OCI-LY1 (cell line): ENCODE data around the gene TNFRSF21.

Experiments
- H2AFZ ChIP-seq: fragments of 200-600 bp; sonication (generic), shearing (Covaris generic); 2 replicates; pipeline ENCODE4 v1.6.0; 2014; ENCODE audit warnings: antibody characterized with exemption, mild to moderate bottlenecking, low read length
- H3F3A ChIP-seq: fragments of 200-600 bp; sonication (generic), shearing (Covaris generic); 2 replicates; pipeline ENCODE4 v1.6.0; 2014; ENCODE audit warnings: mild to moderate bottlenecking, antibody characterized with exemption, low read length, moderate library complexity; ENCODE audit not compliant: insufficient read depth
- H3K27ac ChIP-seq: fragments of 200-600 bp; sonication (generic); 2 replicates; pipeline ENCODE4 v1.5.1; 2014; ENCODE audit warnings: low read length, mixed run types, mild to moderate bottlenecking, low read depth; ENCODE audit not compliant: poor library complexity, severe bottlenecking
- H3K27me3 ChIP-seq: fragments of 200-600 bp; sonication (generic); 2 replicates; pipeline ENCODE4 v1.6.0; 2014; ENCODE audit warnings: antibody characterized with exemption, mild to moderate bottlenecking, low read length, moderate library complexity; ENCODE audit not compliant: insufficient read depth
- H3K36me3 ChIP-seq: fragments of 200-600 bp; sonication (generic); 2 replicates; pipeline ENCODE4 v1.6.1; 2014; ENCODE audit warnings: mild to moderate bottlenecking, antibody characterized with exemption, low read length, moderate library complexity, mixed read lengths; ENCODE audit not compliant: insufficient read depth
- H3K4me1 ChIP-seq: fragments of 200-600 bp; sonication (generic); 2 replicates; pipeline ENCODE4 v1.5.1; 2014; ENCODE audit warnings: mild to moderate bottlenecking, low read length, moderate library complexity; ENCODE audit not compliant: insufficient read depth, severe bottlenecking
- H3K4me2 ChIP-seq: fragments of 200-600 bp; sonication (generic), shearing (Covaris generic); 2 replicates; pipeline ENCODE4 v1.6.1; 2014; ENCODE audit warnings: low read length
- H3K4me3 ChIP-seq: fragments of 200-600 bp; sonication (generic); 2 replicates; pipeline ENCODE4 v1.5.1; 2014; ENCODE audit warnings: low read length, low read depth, mild to moderate bottlenecking, mixed read lengths; ENCODE audit not compliant: poor library complexity, severe bottlenecking
- H3K79me2 ChIP-seq: fragments of 200-600 bp; shearing (Covaris generic); 2 replicates; pipeline ENCODE4 v1.6.1; 2016; ENCODE audit warnings: mixed run types, low read length, mixed read lengths; ENCODE audit not compliant: insufficient read depth
- H3K9ac ChIP-seq: fragments of 200-600 bp; sonication (generic), shearing (Covaris generic); 2 replicates; pipeline ENCODE4 v1.6.1; 2014; ENCODE audit warnings: mild to moderate bottlenecking, low read length, mixed read lengths
- H3K9me2 ChIP-seq: fragments of 200-600 bp; sonication (generic), shearing (Covaris generic); 2 replicates; pipeline ENCODE4 v1.6.1; 2014; ENCODE audit warnings: low read depth, mild to moderate bottlenecking, low read length, mixed read lengths
- H3K9me3 ChIP-seq: fragments of 200-600 bp; shearing (Covaris generic); 2 replicates; pipeline ENCODE4 v1.6.1; 2014; ENCODE audit warnings: low read length, mixed read lengths
- H4K20me1 ChIP-seq: fragments of 200-600 bp; sonication (generic), shearing (Covaris generic); 2 replicates; pipeline ENCODE4 v1.6.0; 2016; ENCODE audit warnings: mild to moderate bottlenecking, low read length; ENCODE audit not compliant: insufficient read depth
- CTCF ChIP-seq: fragments of 200-600 bp; sonication (generic), shearing (Covaris generic); IDR thresholded peaks from 2 replicates; pipeline ENCODE4 v1.5.1; 2017; ENCODE audit warnings: mild to moderate bottlenecking, antibody characterized with exemption, low read length, moderate library complexity, mixed read lengths
- EZH2 ChIP-seq: fragments of 200-600 bp; sonication (generic), shearing (Covaris generic); IDR thresholded peaks from 2 replicates; pipeline ENCODE4 v1.8.0; 2017; ENCODE audit warnings: borderline replicate concordance, mixed run types, mild to moderate bottlenecking, antibody characterized with exemption, low read length, moderate library complexity, mixed read lengths

The TNFRSF21 gene

GRCh38 chr6:47187113-47187512 is 122.6 kb downstream of the TNFRSF21 start:
- Histone ChIP-seq H3K4me3 (no peak overlapping the region), H3K27me3 (no peaks in the 10 kb centered on the region), H3K9ac (no peak overlapping the region), H3F3A (no peaks in the 10 kb centered on the region), H3K4me2 (no peak overlapping the region), H3K36me3 (no peaks in the 10 kb centered on the region), H3K79me2 (no peaks in the 10 kb centered on the region), H3K9me2 (no peaks in the 10 kb centered on the region), H4K20me1 (no peaks in the 10 kb centered on the region), H3K4me1 (no peaks in the 10 kb centered on the region), H3K9me3 (no peaks in the 10 kb centered on the region), H3K27ac (no peak overlapping the region), H2AFZ (no peak overlapping the region)
- TF ChIP-seq EZH2 (no peak), CTCF (no peak)

- no peak overlapping the region for H3K4me2 ChIP-seq
- no peaks in the 10 kb centered on the region for H3K9me3 ChIP-seq
- no peaks in the 10 kb centered on the region for H3K9me2 ChIP-seq
- H4K20me1 ChIP-seq, result no peaks in the 10 kb centered on the region
- no peaks in the 10 kb centered on the region for H3K36me3 ChIP-seq
- no peak overlapping the region for H3K4me3 ChIP-seq
- TF ChIP-seq EZH2 (no peak), CTCF (no peak)
- H3F3A ChIP-seq, result no peaks in the 10 kb centered on the region
- no peaks in the 10 kb centered on the region for H3K79me2 ChIP-seq
- H3K9ac ChIP-seq, result no peak overlapping the region
- H3K27me3 ChIP-seq, result no peaks in the 10 kb centered on the region
- no peaks in the 10 kb centered on the region for H3K4me1 ChIP-seq
- no peak overlapping the region for H3K27ac ChIP-seq
- H2AFZ ChIP-seq, result no peak overlapping the region
These were observed 127.3 kb downstream of the TNFRSF21 start for GRCh38 chr6:47182291-47182957.

- Histone ChIP-seq H3K9me2 (no peaks in the 10 kb centered on the region), H3K27ac (no peak overlapping the region), H3K36me3 (no peaks in the 10 kb centered on the region), H3K79me2 (no peaks in the 10 kb centered on the region), H3K4me1 (no peaks in the 10 kb centered on the region), H3K4me2 (no peak overlapping the region), H3K9me3 (no peaks in the 10 kb centered on the region), H2AFZ (no peak overlapping the region), H4K20me1 (no peaks in the 10 kb centered on the region), H3K4me3 (no peak overlapping the region), H3K27me3 (no peaks in the 10 kb centered on the region), H3K9ac (no peak overlapping the region), H3F3A (no peaks in the 10 kb centered on the region)
- TF ChIP-seq CTCF (no peak), EZH2 (no peak)
These were observed 128.0 kb downstream of the TNFRSF21 start for GRCh38 chr6:47181681-47182080.
